Germinal center (tissue), 1 donor: ENCODE results near the gene UBE2O.
A peak's percentile ranks its signal among the peaks of the same experiment; 100 is the strongest.
"Not testable (repeated sequence)": the region's sequence is repeated elsewhere in the genome, so short reads cannot be mapped to it uniquely, and the experiment has no call there.

Experiments used
- DNase-seq: peaks from one replicate; pipeline ENCODE4 v3.0.0; 2012; ENCODE audit warnings: mixed read lengths, low spot score

Gene UBE2O

DNA sequence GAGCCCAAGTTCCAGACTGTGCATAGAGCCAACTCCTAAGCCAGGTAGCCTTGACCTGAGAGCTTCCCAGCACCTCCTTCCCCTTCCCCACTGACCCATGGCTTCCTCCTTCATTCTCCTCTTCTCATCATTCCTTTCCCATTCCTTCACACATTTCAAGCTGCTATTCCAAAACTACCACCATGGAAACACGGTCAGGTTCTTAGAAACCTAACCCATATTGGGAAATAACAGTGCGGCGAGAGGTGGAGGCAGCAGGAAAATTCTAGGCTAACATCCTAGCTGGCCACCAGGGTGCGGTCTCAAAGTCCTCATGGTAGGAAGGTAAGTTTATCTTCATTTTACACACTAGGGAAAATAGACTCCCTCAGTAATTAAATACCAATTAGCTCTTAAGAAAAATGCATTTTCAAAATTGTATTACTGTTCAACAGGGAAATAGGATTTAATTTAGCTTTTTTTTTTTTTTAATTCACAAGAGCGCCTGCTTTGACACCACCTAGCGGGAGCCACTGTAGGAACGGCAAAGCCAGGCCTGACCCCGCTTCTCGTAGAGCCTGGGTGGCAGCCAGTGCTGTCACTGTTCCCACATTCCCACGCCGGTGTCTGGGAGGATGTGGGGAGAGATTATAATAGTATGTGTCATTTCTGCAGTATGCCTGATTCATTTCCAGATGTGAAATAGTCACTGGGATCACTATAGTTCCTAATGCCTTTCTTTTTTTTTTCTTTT is 82.5 kb downstream of the UBE2O start:
- no peak for DNase-seq

DNA sequence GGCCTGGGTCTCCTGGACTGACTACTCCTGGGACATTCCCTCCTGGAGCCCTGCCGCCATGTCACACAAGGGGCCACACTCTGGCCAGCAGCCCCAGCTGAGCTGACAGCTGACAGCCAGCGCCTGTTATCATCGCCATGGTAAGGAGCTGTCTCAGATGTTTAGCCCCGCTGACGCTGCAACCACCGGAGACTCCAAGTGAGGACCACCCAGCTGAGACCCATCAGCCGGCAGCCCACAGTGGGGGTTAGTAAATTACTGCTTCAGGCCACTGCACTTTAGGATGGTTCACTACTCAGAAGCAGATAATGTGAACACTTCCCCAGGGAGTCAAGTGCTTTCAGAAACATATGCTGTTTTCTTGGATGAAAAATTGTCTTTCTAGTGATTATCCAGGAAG is 83.1 kb downstream of the UBE2O start:
- DNase-seq: no peak

DNA sequence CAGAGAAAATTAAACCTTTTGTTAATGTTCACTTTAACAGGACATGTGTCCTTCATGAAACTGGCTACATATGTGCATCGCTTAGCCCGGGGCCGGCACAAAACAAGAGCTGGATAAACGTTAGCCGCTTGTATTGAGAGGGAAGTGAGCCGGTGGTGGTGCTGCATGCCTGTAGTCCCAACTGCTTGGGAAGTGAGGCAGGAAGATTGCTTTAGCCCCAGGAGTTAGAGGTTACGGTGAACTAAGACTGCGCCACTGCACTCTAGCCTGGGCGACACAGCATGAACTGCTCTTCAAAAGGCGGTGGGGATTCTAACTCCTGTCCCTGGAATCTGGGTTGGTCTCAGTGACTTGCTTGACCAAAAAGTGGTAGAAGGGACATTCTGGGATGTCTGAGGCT is 83.6 kb downstream of the UBE2O start:
- no peak for DNase-seq

DNA sequence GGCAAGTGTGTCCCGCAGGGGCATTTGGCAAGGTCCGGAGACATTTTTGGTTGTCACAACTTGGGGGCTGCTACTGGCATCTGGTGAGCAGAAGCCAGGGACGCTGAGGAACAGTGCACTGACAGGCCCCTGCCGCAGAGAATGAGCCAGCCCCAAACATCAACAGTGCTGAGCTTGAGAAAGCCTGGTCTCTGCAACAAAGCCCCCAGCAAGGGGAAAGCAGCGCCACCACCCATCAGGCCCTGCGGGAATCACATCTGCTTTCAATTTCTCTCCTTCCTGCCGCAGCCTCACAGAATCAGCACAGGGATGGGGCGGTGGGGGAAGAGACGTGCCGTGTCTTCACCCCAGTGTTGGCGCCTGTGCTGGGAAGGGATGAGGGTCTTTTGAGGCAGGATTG is 84.4 kb downstream of the UBE2O start:
- no peak for DNase-seq

DNA sequence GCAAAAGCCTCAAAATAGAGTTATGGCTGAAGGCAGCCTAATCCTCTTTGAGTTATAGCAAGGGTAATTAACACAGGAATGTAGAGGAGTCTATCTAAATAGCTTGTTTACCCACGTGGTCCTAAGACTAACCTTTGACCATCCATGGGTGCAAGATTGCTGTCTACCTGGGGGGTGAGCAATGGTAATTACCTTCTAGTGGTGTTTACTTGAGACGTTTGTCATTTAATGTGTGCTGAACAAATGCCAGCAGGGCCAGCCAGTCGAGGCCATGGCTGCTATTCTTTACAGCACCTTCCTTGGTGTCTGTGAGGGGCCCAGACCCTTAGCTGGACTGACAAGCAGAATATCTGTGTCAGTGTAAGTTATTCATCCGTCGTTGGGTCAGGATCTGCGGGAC is 85.3 kb downstream of the UBE2O start:
- DNase-seq: no peak

DNA sequence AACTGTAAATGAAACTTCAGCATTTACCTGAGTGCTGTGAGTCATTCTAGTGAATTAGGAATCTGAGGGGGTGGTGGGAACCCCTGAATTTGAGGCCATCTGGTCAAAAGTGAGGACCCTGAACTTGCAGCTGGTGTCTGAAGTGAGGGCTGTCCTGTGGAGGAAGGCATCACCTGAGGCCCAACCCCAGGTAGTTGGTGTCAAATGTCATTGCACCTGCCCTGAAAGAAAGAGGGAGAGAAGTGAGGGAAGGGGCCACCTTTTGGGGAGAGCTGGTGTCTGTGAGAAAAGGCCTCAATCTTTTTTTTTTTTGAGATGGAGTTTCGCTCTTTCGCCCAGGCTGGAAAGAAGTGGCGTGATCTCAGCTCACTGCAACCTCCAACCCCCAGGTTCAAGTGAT is 86.7 kb downstream of the UBE2O start:
- DNase-seq: no peak

DNA sequence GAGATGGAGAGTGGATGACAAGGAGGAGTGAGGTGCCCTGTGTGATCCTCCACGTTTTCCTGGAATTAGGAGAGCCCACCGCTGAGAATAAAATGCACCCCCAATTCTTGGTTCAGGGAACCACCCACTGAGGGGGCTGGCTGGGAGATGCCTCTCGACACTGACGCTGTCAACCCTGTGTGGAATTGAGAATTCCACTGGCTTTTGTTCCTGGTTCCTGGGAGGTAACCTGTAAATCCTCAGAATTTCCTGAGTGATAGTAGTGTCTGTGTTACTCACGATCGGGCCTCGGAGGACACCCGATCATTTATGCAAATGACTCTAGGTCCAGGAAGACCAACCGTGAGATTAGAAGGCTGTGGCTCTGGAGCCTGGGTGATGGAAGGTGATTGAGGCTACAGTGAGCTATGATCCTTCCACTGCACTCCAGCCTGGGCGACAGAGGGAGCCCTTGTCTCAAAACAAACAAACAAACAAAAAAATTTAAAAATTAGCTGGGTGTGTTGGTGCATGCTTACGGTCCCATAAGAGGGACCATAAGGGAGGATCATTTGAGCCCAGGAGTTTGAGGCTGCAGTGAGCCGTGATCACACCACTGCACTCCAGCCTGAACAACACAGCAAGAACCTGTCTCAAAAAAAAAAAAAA is 87.6 kb downstream of the UBE2O start:
- no peak for DNase-seq

DNA sequence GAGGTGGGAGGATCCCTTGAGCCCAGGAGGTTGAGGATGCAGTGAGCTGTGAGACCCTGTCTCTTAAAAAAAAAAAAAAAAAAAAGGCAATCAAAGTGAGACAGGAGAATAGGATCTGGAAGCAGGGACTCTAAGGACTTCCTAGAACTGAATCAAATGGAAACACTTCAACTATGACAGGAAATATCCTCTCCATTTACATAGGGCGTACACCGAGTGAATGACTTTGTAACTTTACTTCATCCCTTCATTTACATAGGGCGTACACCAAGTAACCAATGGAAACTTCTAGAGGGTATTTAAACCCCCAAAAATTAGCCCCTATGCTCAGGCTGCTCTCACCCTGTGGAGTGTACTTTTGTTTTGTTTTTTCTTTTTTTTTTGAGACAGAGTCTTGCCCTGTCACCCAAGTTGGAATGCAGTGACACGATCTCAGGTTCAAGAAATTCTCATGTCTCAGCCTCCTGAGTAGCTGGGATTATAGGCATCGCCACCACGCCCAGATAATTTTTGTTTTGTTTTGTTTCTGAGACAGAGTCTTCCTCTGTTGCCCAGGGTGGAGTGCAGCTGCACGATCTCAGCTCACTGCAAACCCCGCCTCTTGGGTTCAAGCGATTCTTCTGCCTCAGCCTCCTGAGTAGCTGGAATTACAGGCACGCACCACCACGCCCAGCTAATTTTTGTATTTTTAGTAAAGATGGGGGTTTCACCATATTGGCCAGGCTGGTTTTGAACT is 89.7 kb downstream of the UBE2O start:
- DNase-seq: no peak

DNA sequence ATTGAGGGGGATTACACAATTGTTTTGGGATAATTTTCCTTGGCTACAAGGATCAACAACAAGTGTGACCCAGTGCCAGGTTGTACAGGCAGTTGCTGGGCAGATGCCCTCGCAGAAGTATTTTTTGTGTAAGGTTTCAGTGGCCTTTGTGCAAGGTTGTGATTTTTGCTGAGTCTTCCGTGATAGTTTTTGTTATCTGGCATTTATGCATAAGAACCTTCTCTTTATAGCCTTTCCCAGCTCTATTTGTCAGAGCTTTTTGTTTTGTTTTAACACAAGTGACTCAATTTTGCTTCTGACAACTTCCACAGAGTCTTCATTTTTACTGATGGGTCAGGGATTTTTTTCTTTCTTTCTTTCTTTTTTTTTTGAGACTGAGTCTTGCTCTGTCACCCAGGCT is 92.5 kb downstream of the UBE2O start:
- no peak for DNase-seq

DNA sequence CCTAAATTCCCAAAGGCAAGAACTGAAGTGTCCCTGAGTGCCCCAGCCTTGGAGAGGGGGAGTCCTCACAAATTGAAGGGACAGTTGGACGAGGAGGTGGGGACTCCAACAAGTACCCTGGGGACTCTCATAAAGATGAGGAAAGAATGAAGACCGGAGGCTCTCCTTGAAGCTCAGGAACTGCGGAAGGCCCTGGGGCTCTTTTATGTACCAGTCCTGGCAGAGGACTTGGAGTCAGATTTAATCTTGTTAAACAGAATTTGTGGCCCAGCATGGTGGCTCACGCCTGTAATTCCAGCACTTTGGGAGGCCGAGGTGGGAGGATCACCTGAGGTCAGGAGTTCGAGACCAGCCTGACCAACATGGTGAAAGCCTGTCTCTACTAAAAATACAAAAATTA is 93.2 kb downstream of the UBE2O start:
- not testable (repeated sequence) for DNase-seq

DNA sequence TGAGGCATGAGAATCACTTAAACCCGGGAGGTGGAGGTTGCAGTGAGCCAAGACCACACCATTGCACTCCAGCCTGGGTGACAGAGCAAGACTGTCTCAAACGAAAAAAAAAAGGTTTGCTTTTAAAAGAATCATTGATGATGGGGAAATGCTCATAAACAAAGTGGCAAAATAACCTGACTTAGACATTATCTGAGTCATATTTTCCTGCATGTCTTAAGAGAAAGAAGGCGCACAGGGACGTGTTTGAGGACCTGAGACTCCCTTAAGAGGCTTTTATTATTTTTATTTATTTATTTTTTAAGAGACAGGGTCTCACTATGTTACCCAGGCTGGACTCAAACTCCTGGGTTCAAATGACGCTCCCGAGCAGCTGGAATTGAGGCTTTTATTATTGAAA is 93.6 kb downstream of the UBE2O start:
- DNase-seq: no peak

DNA sequence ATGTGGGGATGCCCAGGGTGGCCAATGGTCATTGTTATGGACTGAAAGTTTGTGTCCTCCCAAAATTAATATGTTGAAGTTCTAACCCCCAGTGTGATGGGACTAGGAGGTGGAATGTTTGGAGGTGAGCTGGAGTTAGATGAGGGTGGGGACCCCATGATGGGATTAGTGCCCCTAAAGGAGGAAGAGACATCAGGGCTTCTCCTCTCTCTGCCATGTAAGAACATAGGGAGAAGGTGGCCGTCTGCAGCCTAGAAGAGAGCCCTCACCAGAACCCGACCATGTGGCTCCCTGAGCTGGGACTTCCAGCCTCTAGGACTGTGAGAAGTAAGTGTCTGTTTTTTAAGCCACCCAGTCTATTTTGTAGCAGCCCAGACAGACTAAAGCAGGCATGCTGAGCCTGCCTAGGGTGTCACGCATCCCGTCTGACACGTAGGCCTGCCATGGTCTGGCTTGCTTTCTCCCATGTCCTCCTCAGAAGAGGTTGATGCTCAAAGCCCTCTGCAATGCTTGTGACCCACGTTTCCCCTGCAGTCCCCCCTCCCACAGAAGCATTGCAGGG is 95.3 kb downstream of the UBE2O start:
- DNase-seq: no peak

DNA sequence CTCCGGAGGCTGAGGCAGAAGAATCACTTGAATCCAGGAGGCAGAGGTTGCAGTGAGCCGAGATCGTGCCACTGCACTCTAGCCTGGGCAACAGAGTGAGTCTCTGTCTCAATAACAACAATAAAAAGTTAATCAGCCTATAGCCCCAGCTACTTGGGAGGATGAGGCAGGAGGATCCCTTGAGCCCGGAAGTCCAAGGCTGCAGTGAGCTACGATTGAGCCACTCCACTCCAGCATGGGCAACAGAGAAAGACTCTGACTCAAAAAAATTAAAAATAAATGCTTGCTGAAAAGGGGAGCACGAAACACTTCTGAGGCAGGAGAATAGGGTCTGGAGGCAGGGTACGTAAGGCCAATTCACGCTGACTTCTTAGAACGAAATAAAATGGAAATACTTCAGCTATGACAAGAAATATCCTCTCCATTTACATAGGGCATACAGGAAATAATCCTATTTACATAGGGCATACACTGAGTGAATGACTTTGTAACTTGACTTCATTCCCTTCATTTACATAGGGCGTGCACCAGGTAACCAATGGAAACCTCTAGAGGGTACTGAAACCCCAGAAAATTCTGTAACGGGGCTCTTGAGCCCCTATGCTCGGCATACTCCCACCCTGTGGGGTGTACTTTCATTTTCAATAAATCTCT is 96.0 kb downstream of the UBE2O start:
- no peak for DNase-seq

DNA sequence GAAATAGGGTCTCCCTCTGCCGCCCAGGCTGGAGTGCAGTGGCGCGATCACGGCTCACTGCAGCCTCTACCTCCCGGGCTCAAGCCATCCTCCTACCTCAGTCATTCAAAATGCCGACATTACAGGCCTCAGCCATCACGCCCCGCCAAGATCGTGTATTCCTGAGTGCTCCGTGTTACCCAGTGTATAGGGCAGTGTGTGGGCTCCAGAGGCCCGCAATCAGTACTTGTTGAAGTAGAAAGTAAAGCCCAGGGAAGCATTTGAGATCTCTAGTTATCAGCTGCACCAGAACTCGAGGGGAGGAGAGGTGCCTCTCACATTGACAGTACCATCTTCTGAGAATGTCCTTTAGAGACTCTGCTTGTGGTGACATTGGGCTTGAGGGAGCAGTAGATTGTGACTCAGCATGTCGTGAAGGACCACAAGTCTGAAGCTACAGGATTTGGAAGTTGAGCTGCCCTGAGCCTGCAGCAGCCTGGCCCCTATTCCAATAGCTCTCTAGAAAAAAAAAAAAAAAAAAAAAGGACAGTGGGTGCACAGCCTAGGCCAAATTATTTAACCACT is 98.1 kb downstream of the UBE2O start:
- DNase-seq: no peak

DNA sequence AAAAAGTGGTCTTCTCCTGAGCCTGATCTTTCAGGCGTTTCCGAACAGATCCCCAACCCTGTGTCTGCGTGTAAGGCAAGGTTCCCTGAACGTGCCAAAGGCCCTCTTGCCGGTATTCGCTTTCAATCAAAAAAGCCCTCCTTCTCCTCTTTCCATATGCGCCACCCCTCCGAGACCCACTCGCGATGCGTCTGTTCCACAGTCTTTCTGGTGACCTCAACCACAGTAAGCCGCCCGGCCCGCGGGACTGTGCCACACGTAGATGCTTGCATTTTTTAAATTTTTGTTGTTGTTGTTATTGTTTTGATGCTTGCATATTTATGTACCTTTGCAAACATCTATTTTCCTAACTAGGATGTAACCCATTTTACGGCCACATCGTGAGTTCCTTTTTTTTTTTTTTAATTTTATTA is 98.6 kb downstream of the UBE2O start:
- DNase-seq: no peak

DNA sequence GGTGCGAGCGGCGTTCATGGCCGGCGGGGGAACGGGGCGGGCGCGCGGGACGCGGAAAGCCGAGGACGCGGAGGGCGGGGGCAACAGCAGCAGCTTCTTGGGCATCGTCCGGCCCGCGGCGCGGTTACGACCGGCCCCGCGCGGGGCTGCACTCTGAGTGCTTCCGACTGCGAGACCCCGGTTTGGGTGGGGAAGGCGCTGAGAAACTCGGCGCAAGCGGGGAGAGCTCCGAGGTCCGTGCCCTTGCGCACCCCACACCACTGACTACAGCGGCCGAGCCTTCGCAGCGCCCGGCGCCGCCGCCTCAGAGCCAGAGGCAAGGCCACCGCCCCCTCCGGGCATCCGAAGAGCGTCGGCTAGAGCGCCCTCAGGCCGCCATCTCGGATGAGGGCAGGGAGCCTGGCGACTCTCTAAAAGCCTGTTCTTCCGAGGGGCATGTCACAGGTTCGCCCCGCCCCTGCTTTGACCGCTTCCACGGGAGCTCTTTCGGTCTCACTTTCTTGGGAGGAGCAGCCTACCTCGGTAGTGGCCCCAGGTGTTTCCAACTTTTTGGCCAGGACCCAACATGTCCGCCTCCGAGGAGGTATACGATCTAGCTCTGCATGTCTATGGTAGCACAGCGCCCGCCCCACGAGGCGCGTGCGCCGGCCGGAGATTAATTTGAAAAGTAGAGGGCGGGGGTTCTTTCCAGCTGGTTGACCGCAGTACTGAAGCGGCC is 99.2 kb downstream of the UBE2O start, which contains the start of gene PRPSAP1:
Gene PRPSAP1 (minus strand): TSS at position 318 of the 718 bp plus-strand sequence. CDS start 213 bp downstream, at position 105.
- DNase-seq: peak; percentile 90

DNA sequence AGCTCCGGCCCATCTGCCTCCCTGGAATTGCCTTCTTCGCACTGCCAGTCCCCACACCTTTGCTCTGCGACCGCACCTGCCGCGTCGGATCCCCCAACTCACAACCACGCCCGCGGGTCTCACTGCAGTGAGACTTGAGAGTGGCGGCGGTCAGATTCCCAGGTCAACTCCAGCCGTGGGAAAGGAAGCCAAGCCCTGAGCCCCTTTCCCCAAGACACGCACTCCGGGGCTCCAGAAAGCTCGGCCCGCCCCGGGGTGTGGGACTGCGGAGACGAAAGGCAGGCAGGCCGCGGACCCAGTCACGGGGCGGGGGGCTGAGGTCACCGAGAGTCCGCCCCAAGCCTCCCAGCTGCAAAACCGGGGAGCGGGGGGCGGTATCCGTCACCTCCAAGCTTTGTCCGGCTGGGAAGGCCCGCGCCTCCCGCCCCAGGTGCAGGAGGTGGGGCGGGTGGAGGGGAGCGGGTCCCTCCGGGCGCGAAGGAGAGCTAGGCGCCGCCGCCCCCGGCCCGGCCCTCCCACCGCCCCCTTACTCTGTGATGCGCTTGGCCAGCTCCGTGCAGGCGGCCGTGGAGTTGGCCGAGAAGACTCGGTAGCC is 99.9 kb downstream of the UBE2O start:
- no peak for DNase-seq

DNA sequence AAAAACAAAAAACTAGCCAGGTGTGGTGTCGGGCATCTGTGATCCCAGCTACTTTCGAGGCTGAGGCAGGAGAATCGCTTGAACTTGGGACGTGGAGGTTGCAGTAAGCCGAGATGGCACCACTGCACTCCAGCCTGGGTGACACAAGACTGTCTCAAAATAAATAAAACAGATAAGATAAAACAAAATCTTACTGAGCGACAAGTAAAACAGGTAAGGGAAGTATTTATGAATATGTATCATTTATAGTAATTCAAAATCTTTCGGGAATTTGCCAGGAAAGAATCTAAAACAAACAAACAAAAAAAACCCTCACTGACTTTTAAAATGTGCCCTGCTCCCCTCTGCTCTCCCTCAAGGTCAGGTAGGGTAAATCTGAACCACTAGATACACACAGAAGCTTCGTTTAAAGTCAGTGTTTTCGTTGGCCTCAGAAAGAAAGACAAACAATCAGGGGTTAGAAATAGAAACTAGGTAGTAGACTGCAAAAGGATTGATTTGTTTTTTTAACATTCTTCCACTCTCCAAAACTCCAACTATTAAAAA is 101.4 kb downstream of the UBE2O start:
- no peak for DNase-seq

DNA sequence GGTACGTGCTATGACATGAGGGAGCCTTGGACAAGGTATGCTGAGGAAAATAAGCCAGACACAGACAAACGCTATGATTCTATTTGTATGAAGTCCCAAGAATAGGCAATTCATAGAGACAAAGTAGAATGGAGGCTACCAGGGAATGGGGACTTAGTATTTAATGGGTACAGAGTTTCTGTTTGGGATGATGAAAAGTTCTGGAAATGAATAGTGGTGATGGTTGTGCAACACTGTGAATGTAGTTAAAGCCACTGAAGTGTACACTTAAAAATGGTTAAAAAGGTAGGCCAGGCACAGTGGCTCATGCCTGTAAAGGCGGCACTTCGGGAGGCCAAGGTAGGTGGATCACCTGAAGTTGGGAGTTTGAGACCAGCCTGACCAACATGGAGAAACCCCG is 102.5 kb downstream of the UBE2O start:
- no peak for DNase-seq

DNA sequence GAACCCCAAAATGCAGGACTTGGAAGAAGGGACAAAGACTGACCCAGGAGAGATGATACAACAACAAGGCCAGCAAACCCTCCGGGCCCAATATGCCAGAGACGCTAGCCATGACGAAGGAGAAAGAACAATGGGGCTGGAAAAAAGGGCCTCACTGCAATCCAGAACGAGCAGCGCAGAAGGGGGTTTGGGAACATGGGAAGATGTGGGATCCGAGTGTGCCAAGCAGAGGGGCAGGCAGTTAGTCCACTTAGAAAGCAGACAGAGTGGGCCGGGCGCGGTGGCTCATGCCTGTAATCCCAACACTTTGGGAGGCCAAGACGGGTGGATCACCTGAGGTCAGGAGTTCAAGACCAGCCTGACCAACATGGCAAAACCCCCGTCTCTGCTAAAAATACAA is 106.0 kb downstream of the UBE2O start:
- not testable (repeated sequence) for DNase-seq
